GM12873 (cell line): ENCODE measurements around the gene PGP.

Source experiments
- TF ChIP-seq, protein P1 (sequence below): IDR thresholded peaks from 2 replicates; pipeline ENCODE4 v1.5.1; 2012; ENCODE audit warnings: low read depth, mild to moderate bottlenecking, moderate library complexity, low read length, control low read depth; ENCODE audit not compliant: insufficient read depth; ENCODE audit errors: missing control alignments

PGP gene

DNA sequence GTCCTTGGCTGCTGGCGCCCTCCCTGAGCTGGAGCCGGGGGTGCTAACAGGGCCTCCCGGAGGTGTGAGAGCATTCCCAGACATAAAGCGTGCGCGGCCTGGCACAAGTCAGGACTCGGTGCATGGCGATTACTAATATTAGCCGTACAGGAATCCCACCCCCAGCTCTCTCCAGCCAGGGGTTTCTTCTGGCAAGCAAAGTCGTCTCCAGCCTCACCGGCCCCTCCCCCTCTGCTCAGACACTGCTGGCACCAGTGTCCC lies 23.3 kb downstream of the PGP start:
- TF ChIP-seq, protein P1, sequence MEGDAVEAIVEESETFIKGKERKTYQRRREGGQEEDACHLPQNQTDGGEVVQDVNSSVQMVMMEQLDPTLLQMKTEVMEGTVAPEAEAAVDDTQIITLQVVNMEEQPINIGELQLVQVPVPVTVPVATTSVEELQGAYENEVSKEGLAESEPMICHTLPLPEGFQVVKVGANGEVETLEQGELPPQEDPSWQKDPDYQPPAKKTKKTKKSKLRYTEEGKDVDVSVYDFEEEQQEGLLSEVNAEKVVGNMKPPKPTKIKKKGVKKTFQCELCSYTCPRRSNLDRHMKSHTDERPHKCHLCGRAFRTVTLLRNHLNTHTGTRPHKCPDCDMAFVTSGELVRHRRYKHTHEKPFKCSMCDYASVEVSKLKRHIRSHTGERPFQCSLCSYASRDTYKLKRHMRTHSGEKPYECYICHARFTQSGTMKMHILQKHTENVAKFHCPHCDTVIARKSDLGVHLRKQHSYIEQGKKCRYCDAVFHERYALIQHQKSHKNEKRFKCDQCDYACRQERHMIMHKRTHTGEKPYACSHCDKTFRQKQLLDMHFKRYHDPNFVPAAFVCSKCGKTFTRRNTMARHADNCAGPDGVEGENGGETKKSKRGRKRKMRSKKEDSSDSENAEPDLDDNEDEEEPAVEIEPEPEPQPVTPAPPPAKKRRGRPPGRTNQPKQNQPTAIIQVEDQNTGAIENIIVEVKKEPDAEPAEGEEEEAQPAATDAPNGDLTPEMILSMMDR, result no peak

DNA sequence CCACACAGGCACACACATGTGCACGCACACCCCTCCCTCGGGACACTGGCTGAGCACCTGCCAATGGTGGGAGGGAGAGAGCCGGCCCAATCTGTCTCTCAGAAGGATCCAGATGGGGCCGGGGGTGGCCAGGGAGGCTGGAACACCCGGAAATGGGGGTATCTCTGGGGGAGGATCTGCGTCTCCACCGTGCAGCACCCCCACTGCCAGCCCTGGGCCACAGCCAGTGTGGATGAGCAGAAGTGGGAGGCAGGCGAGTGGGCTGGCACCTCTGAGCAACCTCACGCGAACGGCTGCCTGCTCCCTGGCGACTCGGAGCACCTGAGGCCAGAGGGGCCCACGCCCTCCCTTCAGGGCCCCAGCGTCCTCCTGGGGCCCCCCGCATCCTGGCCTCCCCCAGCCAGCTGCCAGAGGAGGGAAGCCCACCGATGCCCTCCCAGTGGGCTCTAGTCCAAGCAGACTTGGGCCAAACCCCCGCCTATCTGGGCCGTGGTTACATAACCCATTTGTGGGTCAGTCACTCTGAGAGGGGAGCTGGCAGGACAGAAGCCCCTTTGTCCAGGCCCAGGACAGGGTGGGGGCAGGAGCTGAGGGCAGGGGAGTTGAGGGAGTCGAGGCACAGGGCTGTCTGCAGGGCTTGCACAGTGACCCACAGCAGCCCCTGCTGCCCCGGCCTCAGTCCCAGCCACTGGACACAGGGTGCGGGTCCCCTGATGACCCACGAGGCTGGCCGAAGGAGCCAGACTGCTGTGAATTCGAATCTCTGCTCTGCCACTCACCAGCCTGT lies 23.8 kb downstream of the PGP start:
- TF ChIP-seq, protein P1, result no peak

DNA sequence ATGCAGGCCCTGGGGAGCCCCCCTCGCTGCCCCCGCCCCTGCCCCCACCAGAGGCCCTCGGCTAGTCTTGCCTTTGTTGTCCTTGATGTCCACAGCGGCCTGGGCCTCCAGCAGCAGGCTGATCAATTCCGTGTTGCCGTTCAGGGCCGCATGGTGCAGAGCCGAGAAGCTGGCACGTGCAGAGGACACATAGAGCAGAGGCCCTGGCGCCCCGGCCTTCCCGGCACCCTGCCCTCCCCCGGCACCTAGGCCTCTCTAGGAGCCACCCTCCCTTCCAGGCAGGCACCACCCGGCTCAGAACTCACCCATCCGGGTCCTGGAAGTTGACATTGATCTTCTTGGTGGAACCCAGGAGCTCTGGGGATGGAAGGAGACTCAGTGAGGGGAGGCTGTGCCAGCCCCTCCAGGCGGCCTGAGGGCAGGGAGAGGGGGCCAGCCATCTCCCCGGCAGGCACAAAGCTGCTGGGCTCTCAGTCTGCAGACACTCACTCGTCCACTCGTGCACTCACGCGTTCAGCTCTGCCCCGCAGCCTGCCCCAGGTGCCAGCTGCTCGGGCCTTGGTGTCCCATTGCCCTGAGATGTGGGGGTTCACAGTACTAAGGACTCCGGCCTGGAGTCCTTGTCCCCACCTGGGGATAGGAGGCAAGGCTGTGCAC lies 24.5 kb downstream of the PGP start:
- TF ChIP-seq, protein P1, result no peak

DNA sequence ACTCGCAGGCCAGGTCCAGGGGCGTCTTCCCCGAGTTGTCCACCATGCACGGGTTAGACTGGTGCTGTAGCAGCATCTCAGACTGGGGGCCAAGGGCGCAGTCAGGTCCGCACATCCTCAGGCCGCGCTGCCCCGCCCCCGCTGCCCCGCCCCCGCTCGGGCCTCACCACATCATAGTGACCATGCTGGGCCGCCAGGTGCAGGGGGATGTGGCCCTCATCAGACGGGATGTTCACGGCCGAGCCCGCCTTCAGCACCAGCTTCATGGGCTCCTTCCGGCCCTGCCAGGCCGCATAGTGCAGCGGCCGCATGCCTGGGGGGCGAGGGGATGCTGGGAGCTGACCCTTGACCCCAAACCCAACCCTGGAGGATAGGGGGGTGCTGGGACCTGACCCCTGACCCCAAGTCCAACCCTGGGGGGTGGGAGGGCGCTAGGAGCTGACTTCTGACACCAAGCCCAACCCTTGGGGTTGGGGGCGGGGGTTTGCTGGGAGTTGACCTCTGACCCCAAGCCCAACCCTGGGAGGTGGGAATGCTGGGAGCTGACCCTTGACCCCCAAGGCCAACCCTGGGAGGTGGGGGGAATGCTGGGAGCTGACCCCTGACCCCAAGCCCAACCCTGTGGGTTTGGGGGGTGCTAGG lies 25.3 kb downstream of the PGP start:
- TF ChIP-seq, protein P1, result no peak

DNA sequence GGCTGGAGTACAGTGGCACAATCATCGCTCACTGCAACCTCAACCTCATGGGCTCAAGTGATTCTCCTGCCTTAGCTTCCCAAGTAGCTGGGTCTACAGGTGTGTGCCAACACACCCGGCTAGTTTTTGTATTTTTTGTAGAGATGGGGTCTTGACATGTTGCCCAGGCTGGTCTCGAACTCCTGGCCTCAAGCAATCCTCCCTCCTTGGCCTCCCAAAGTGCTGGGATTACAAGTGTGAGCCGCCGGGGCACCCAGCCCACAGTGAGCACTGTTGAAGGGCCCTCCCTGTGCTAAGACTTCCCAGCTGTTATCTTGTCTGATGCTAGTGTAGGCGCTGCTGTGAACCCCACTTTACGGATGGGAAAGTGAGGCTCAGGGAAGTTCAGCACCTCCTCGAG lies 26.2 kb downstream of the PGP start:
- TF ChIP-seq, protein P1, result no peak

DNA sequence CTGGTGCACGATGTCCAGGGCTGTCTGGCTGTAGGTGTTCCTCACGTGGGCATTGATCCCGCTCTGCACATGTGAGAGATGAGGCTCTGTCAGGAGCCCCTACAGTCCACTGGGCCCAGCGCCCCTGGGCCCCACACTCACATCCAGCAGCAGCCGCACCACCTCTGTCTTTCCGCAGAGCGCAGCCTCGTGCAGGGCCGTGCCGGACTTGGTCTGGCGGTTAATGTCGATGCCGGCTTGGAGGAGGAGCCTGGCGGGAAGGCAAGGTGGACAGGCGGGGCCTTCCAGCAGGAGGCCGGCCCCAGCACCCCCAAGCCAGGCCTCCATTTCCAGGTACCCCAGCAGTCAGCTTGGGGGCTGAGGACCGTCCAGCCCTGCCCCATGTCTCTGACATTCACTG lies 27.4 kb downstream of the PGP start:
- TF ChIP-seq, protein P1, result no peak

DNA sequence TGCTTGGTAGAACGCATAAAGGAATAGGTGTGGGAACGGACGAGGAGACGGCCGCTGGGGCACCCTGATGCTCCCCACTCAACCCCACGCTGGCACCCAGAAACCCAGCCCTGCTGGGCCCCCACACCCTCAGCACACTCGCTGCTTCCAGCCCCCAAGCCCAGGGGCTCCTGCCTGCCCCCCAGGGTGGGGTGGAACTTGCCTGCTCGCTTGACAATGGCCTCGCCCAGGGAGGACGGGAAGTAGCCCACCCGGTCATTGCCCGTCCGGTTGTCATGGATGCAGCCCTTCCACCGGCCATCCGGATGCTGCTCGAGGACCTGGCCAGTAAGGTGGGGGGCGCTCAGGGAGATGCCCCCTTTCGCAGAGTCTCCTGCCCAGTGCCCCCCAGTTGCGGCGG lies 28.1 kb downstream of the PGP start:
- TF ChIP-seq, protein P1, result no peak
